A549 (cell line): Measurements from ENCODE around the gene ZNF335. TPM values are rescaled to one million over a fixed set of nuclear protein-coding genes. Genes with fewer than 3 reads are reported as not detected.

ENCODE experiments used
- ATAC-seq, 2 experiments: fragments of 200-7000 bp in 1 of 2; fragments of >200 bp in 1 of 2; cut with Nextera tagmentation in 1 of 2; cut with Tn5 transposase in 1 of 2; 3 replicates each; pipeline versions ENCODE4 v1.8.0 to v1.9.1; 2018 to 2020; ENCODE audit warnings: mild to moderate bottlenecking in 1 of 2, moderate library complexity in 1 of 2
- CTCF ChIA-PET: fragments of 300-600 bp; sonication (Branson Sonifier 250); formaldehyde crosslinking; extraction: SDS; loops from one replicate; lab custom pipeline; 2021; ENCODE audit warnings: antibody characterized with exemption, inconsistent platforms; lab: Yijun Ruan, JAX
- POLR2A ChIA-PET: fragments of 350-600 bp; formaldehyde crosslinking; extraction: SDS; loops from one replicate; lab custom pipeline; 2021; ENCODE audit warnings: antibody characterized with exemption, inconsistent platforms; lab: Yijun Ruan, JAX
- DNase-seq, 2 experiments: peaks; one replicate each; pipeline versions ENCODE4 v3.0.0 to v3.0.0-alpha.2; 2011 to 2016; ENCODE audit warnings: low read depth in 1 of 2, low spot score in 1 of 2
- FAIRE-seq: peaks from 2 replicates; lab custom pipeline; 2011; peaks lifted over from hg19 to GRCh38; lab: Jason Lieb, UNC
- H3K27ac ChIP-seq, 2 experiments: fragments of >200 bp; sonication (Bioruptor Twin); formaldehyde crosslinking; 3 replicates each; pipeline ENCODE4 v1.5.1; 2016 to 2017
- H3K4me1 ChIP-seq: fragments of >200 bp; sonication (Bioruptor Twin); formaldehyde crosslinking; 3 replicates; pipeline ENCODE4 v1.6.1; 2016
- H3K4me2 ChIP-seq: fragments of >200 bp; sonication (Bioruptor Twin); formaldehyde crosslinking; 3 replicates; pipeline ENCODE4 v1.6.1; 2016
- H3K4me3 ChIP-seq: fragments of >200 bp; sonication (Bioruptor Twin); formaldehyde crosslinking; 3 replicates; pipeline ENCODE4 v1.5.1; 2016
- H3K9me3 ChIP-seq: fragments of >200 bp; sonication (Bioruptor Twin); formaldehyde crosslinking; 3 replicates; pipeline ENCODE4 v1.6.1; 2016
- BCL3 ChIP-seq: fragments of >200 bp; sonication (Bioruptor Twin); formaldehyde crosslinking; IDR thresholded peaks from 3 replicates; pipeline ENCODE4 v1.6.1; 2016
- CBX8 ChIP-seq: fragments of 200-600 bp; sonication (generic); IDR thresholded peaks from 2 replicates; pipeline ENCODE4 v1.6.1; 2016
- CHD4 ChIP-seq: fragments of 200-600 bp; sonication (generic); IDR thresholded peaks from 2 replicates; pipeline ENCODE4 v1.6.1; 2016; ENCODE audit warnings: antibody characterized with exemption, mild to moderate bottlenecking, borderline replicate concordance
- ELK1 ChIP-seq: fragments of 150-350 bp; IDR thresholded peaks from 2 replicates; pipeline ENCODE4 v1.6.1; 2014; ENCODE audit warnings: low read depth, mild to moderate bottlenecking, low read length
- FOSB ChIP-seq: fragments of 250-450 bp; sonication (Bioruptor Pico); IDR thresholded peaks from 2 replicates; pipeline ENCODE4 v1.5.0; 2020; ENCODE audit warnings: mild to moderate bottlenecking, moderate library complexity
- FOXS1 ChIP-seq: fragments of 250-450 bp; sonication (Bioruptor Pico); IDR thresholded peaks from 2 replicates; pipeline ENCODE4 v1.5.0; 2020; ENCODE audit warnings: mild to moderate bottlenecking, moderate library complexity
- HDAC2 ChIP-seq: fragments of 200-600 bp; sonication (generic); IDR thresholded peaks from 2 replicates; pipeline ENCODE4 v1.6.1; 2016
- HOXB5 ChIP-seq: fragments of 250-450 bp; sonication (Bioruptor Pico); IDR thresholded peaks from 2 replicates; pipeline ENCODE4 v1.5.0; 2020; ENCODE audit warnings: mild to moderate bottlenecking, moderate library complexity
- JUNB ChIP-seq: fragments of >200 bp; sonication (Bioruptor Twin); formaldehyde crosslinking; IDR thresholded peaks from 2 replicates; pipeline ENCODE4 v1.6.1; 2016
- MAFK ChIP-seq: fragments of 450-650 bp; IDR thresholded peaks from 2 replicates; pipeline ENCODE4 v1.6.1; 2014; ENCODE audit not compliant: partially characterized antibody
- NR3C1 ChIP-seq: fragments of >200 bp; sonication (Bioruptor Twin); formaldehyde crosslinking; IDR thresholded peaks from 3 replicates; pipeline ENCODE4 v1.6.1; 2017
- RAD21 ChIP-seq, 2 experiments: fragments of >200 bp in 1 of 2; sonication (Bioruptor Twin) in 1 of 2; formaldehyde crosslinking in 1 of 2; IDR thresholded peaks in 1 of 2; conservative IDR thresholded peaks in 1 of 2; 2 replicates in 1 of 2; 3 replicates in 1 of 2; pipeline ENCODE4 v1.6.1; 2012 to 2018; ENCODE audit warnings: inconsistent platforms in 1 of 2
- TFCP2L1 ChIP-seq: fragments of 250-450 bp; sonication (Bioruptor Pico); IDR thresholded peaks from 2 replicates; pipeline ENCODE4 v1.5.0; 2021; ENCODE audit warnings: mild to moderate bottlenecking
- TP53 ChIP-seq: fragments of 250-450 bp; sonication (Bioruptor Pico); IDR thresholded peaks from 2 replicates; pipeline ENCODE4 v1.5.0; 2021; ENCODE audit warnings: mild to moderate bottlenecking, moderate library complexity
- ZFP36 ChIP-seq: fragments of 450-650 bp; IDR thresholded peaks from 2 replicates; pipeline ENCODE4 v1.6.1; 2014; ENCODE audit warnings: borderline replicate concordance; ENCODE audit not compliant: partially characterized antibody
- ZNF302 ChIP-seq: fragments of 250-450 bp; sonication (Bioruptor Pico); IDR thresholded peaks from 2 replicates; pipeline ENCODE4 v1.9.0; 2021; ENCODE audit warnings: inconsistent platforms, mild to moderate bottlenecking, moderate library complexity
- WGBS: methylation state at CpG from one replicate; pipeline ENCODE4 v1.1.6; 2017; ENCODE audit errors: missing lambda C conversion rate; 5-methylcytosine and 5-hydroxymethylcytosine counted together
- polyA plus RNA-seq, 4 experiments: library from polyadenylated mRNA; depleted of rRNA in 3 of 4; stranded (reverse); fragments of >200 nt; fragmentation: RNase III in 1 of 4; extraction: RNeasy Plus Mini Kit Qiagen cat#74134 plus additional on column Dnase treatment in 1 of 4; gene quantifications; 2 replicates in 3 of 4; 3 replicates in 1 of 4; pipeline ENCODE4 v1.2.3, GENCODE V29; 2011 to 2017
- TF ChIP-seq, protein P1 (sequence below): fragments of >200 bp; sonication (Bioruptor Twin); formaldehyde crosslinking; IDR thresholded peaks from 3 replicates; pipeline ENCODE4 v1.5.1; 2016
- TF ChIP-seq, protein P2 (sequence below): IDR thresholded peaks from 2 replicates; pipeline ENCODE4 v1.6.1; 2012

ZNF335 gene
- polyA plus RNA-seq, 2 of the 4 experiments (the other 2 are of a cell fraction) = 7.3 to 9.3 TPM

DNA sequence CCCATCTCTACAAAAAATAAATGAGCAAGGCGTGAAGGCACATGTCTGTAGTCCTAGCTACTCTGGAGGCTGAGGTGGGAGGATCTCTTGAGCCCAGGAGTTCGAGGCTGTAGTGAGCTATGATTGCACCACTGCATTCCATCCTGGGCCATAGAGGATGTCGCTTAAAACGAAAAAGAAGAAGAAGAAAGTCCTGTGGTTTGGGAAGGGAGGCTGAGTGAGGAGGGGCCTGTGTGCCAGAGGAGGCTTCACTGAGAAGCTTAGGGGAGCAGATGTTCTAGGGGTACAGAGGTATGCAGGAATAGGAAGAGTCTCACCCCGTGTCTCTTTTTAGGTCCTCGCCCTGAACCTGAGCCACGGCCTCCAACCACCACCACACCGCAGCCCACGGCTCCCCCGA, 40.9 kb upstream of the ZNF335 start (continued):
- TF ChIP-seq BCL3 = no peak
- TF ChIP-seq, all 56 proteins: peak for 0

- peak in 1 of 2 experiments; percentile 46; a peak in 3 of 6 replicates for ATAC-seq
- WGBS = 67% methylated on average over 37 of the region's 57 CpGs
- no peaks in the 10 kb centered on the region for H3K9me3 ChIP-seq
- H3K27ac ChIP-seq = no peak overlapping the region
- no peak overlapping the region for H3K4me3 ChIP-seq
- H3K4me2 ChIP-seq = no peak overlapping the region
- peaks cover 8% of the 10 kb centered on the region for H3K4me1 ChIP-seq
- peak; percentile 38 to 86 for DNase-seq
- CTCF ChIA-PET = interaction anchor here (0.7 to 20.1 kb wide), 7 partner anchors 12 to 68 kb away, joined by 3 to 450 read pairs (median 40); partner anchors contain the start of gene ZNF335
- POLR2A ChIA-PET = interaction anchor here (0.6 kb wide), 1 partner anchor 1127 kb away, joined by 4 read pairs; no protein-coding TSS in a partner anchor
- no peak for FAIRE-seq
- TF ChIP-seq CBX8 (no peak), JUNB (no peak)
- TF ChIP-seq, protein P1, sequence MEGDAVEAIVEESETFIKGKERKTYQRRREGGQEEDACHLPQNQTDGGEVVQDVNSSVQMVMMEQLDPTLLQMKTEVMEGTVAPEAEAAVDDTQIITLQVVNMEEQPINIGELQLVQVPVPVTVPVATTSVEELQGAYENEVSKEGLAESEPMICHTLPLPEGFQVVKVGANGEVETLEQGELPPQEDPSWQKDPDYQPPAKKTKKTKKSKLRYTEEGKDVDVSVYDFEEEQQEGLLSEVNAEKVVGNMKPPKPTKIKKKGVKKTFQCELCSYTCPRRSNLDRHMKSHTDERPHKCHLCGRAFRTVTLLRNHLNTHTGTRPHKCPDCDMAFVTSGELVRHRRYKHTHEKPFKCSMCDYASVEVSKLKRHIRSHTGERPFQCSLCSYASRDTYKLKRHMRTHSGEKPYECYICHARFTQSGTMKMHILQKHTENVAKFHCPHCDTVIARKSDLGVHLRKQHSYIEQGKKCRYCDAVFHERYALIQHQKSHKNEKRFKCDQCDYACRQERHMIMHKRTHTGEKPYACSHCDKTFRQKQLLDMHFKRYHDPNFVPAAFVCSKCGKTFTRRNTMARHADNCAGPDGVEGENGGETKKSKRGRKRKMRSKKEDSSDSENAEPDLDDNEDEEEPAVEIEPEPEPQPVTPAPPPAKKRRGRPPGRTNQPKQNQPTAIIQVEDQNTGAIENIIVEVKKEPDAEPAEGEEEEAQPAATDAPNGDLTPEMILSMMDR = peak; percentile 28; the same call in 2 of the 3 replicates
These were observed 39.9 kb upstream of the ZNF335 start for GRCh38 chr20:46011631-46012482.

DNA sequence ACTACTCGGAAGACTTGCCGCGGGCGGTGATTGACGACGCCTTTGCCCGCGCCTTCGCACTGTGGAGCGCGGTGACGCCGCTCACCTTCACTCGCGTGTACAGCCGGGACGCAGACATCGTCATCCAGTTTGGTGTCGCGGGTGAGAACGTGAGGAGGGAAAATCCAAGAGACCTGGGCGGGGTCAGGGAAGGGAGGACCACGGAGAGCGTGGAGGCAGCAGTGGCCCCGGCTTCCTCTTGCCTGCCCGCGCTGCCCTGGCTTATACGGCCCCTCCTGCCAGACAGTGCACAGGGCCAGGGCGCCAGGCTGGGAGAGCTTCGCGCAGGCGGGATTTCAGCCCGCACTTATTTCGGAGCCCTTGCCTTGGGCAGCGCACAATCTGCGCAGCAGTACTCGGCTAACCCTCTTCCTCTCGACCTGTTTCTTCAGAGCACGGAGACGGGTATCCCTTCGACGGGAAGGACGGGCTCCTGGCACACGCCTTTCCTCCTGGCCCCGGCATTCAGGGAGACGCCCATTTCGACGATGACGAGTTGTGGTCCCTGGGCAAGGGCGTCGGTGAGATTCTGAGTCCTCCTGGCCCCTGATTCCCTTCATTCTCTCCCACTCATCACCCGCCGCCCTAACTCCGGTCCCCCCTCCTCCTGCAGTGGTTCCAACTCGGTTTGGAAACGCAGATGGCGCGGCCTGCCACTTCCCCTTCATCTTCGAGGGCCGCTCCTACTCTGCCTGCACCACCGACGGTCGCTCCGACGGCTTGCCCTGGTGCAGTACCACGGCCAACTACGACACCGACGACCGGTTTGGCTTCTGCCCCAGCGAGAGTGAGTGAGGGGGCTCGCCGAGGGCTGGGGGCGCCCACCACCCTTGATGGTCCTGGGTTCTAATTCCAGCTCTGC, 38.7 kb upstream of the ZNF335 start:
- Histone ChIP-seq H3K27ac (no peak overlapping the region), H3K4me2 (peak overlapping the region; percentile 43), H3K4me3 (no peak overlapping the region), H3K9me3 (no peaks in the 10 kb centered on the region), H3K4me1 (peaks cover 8% of the 10 kb centered on the region)
- 59% methylated on average over 63 of the region's 74 CpGs for WGBS
- ChIA-PET CTCF (interaction anchor here (0.7 to 20.1 kb wide), 6 partner anchors 13 to 39 kb away, joined by 3 to 450 read pairs (median 41); partner anchors contain the start of gene ZNF335), POLR2A (no interaction called here)
- no peak for ATAC-seq
- no peak for DNase-seq
- TF ChIP-seq TFCP2L1 (CRISPR knock-in tag) (no peak), CHD4 (no peak), ZNF302 (CRISPR knock-in tag) (no peak), HOXB5 (CRISPR knock-in tag) (no peak), ELK1 (no peak), MAFK (no peak), HDAC2 (no peak), NR3C1 (no peak), FOXS1 (no peak), TP53 (CRISPR knock-in tag) (no peak), ZFP36 (no peak), RAD21 (conservative IDR thresholded peaks at IDR 0.05 in 1 of 2, IDR thresholded peaks at IDR 0.05 in 1 of 2) (no peak), FOSB (CRISPR knock-in tag) (no peak)
- TF ChIP-seq, protein P2, sequence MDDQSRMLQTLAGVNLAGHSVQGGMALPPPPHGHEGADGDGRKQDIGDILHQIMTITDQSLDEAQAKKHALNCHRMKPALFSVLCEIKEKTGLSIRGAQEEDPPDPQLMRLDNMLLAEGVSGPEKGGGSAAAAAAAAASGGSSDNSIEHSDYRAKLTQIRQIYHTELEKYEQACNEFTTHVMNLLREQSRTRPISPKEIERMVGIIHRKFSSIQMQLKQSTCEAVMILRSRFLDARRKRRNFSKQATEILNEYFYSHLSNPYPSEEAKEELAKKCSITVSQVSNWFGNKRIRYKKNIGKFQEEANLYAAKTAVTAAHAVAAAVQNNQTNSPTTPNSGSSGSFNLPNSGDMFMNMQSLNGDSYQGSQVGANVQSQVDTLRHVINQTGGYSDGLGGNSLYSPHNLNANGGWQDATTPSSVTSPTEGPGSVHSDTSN = no peak
- FAIRE-seq = no peak
